ENCODE measurements around the gene SNX9. TPM values are rescaled to one million over a fixed set of nuclear protein-coding genes. Genes with fewer than 3 reads are reported as not detected.

Gene SNX9
- total and polyA plus RNA-seq, 2 of the 4 experiments (the other 2 are of a cell fraction): 35.3 to 41.2 TPM

DNA sequence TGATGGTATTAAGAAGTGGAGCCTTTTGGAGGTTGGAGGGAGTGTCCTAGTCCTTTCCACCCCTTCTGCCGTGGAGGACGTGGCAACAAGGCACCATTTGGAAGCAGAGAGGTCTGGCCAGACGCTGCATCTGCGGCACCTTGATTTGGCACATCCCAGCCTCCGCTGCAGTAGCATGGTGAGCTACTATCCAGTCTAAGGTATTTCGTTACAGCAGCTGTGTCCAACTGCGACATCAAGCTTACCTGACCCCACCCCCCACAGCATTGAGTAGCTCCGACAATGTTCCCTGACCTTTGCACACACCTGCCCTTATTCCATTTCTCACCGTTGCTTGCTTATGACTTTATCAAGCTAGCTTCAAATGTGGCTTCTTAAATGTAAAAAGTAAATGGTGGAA lies 128.8 kb downstream of the SNX9 start:
- intact Hi-C loops (cut with micrococcal nuclease) (no loop called here), in situ Hi-C loops (cut with MboI; ENCODE audit: low sequenced_read_pairs) (no loop called here), dilution Hi-C loops (cut with HindIII; ENCODE audit: low sequenced_read_pairs, unreplicated experiment) (no loop called here)
- H3K14ac ChIP-seq (replicated peaks; ENCODE audit: low read depth, low read length): no peak overlapping the region
- no peaks in the 10 kb centered on the region for H3K9me1 ChIP-seq (ENCODE audit: insufficient read depth, low read length)
- ATAC-seq (ENCODE audit: low read depth) (no peak), DNase-seq (no peak)
- H3K23ac ChIP-seq (ENCODE audit: low read depth, low read length): no peak overlapping the region
- H3K18ac ChIP-seq (ENCODE audit: low read depth, low read length): no peak overlapping the region
- H3K4ac ChIP-seq (ENCODE audit: low read depth, low read length): no peak overlapping the region
- H3K9me3 ChIP-seq (ENCODE audit: control insufficient read depth, insufficient read depth, low read length): no peaks in the 10 kb centered on the region; the same call in 1 of the 2 replicates
- no peak overlapping the region for H3K27ac ChIP-seq (ENCODE audit: insufficient read depth, low read length)
- H2BK20ac ChIP-seq (ENCODE audit: low read depth, low read length): no peak overlapping the region
- H3K9ac ChIP-seq (ENCODE audit: low read depth, low read length): no peak overlapping the region
- no peak overlapping the region for H4K8ac ChIP-seq (ENCODE audit: low read depth in 2 of 2, low read length in 2 of 2)
- H4K91ac ChIP-seq (ENCODE audit: insufficient read depth, low read depth, low read length): no peak overlapping the region
- BruUV-seq (replicated peaks): no TSS peak
- no peak overlapping the region for H2AK5ac ChIP-seq (ENCODE audit: low read depth, low read length)
- 0 out of 2 replicates have a peak, but pooled peaks cover 2% of the 10 kb centered on the region for H3K36me3 ChIP-seq (ENCODE audit: control insufficient read depth, insufficient read depth, low read length)
- no peak for TF ChIP-seq CEBPB (IDR thresholded peaks at IDR 0.05; ENCODE audit: low read depth, low read length)
- no peak for TF ChIP-seq CTCF (conservative IDR thresholded peaks at IDR 0.05; ENCODE audit: low read depth, low read length)
- TF ChIP-seq, protein P1, sequence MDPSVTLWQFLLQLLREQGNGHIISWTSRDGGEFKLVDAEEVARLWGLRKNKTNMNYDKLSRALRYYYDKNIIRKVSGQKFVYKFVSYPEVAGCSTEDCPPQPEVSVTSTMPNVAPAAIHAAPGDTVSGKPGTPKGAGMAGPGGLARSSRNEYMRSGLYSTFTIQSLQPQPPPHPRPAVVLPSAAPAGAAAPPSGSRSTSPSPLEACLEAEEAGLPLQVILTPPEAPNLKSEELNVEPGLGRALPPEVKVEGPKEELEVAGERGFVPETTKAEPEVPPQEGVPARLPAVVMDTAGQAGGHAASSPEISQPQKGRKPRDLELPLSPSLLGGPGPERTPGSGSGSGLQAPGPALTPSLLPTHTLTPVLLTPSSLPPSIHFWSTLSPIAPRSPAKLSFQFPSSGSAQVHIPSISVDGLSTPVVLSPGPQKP (IDR thresholded peaks at IDR 0.05; ENCODE audit: borderline replicate concordance, low read depth, low read length): no peak
- no peak for TF ChIP-seq SMC3 (IDR thresholded peaks at IDR 0.05; ENCODE audit: low read depth, low read length)
- TF ChIP-seq RAD21 (IDR thresholded peaks at IDR 0.05; ENCODE audit: low read length): no peak
- no peak for TF ChIP-seq FOS (IDR thresholded peaks at IDR 0.05; ENCODE audit: low read depth, low read length)
- TF ChIP-seq BHLHE40 (IDR thresholded peaks at IDR 0.05; ENCODE audit: low read depth, low read length): no peak
- TF ChIP-seq, protein P2, sequence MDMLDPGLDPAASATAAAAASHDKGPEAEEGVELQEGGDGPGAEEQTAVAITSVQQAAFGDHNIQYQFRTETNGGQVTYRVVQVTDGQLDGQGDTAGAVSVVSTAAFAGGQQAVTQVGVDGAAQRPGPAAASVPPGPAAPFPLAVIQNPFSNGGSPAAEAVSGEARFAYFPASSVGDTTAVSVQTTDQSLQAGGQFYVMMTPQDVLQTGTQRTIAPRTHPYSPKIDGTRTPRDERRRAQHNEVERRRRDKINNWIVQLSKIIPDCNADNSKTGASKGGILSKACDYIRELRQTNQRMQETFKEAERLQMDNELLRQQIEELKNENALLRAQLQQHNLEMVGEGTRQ (IDR thresholded peaks at IDR 0.05; ENCODE audit: low read depth, low read length): no peak
- no peak for TF ChIP-seq RFX5 (IDR thresholded peaks at IDR 0.05; ENCODE audit: low read depth, low read length)
- no peak for TF ChIP-seq MAFK (IDR thresholded peaks at IDR 0.05; ENCODE audit: low read depth, low read length)
- CTCF ChIA-PET: interaction anchor here (1.1 kb wide), 1 partner anchor 120 kb away, joined by 3 read pairs; no protein-coding TSS in a partner anchor
- POLR2A ChIA-PET (ENCODE audit: unreplicated experiment): no interaction called here
- no peak overlapping the region for H2BK120ac ChIP-seq (ENCODE audit: low read depth, low read length)
- 84% methylated on average over 3 of the region's 9 CpGs; no CpG with 5 or more reads in 1 of the 2 experiments for WGBS, 2 experiments (ENCODE audit: extremely low coverage in 2 of 2, insufficient read length in 1 of 2)
- no peak overlapping the region for H3K56ac ChIP-seq (ENCODE audit: extremely low read depth, insufficient read depth, low read length)
- H3K4me2 ChIP-seq (ENCODE audit: low read depth, low read length): no peak overlapping the region
- no peak overlapping the region for H2AK9ac ChIP-seq (replicated peaks; ENCODE audit: low read depth, low read length, poor library complexity)
- H2BK15ac ChIP-seq (ENCODE audit: low read depth, low read length): no peak overlapping the region
- H3K4me1 ChIP-seq (ENCODE audit: control insufficient read depth, insufficient read depth, low read length): no peaks in the 10 kb centered on the region
- H3K4me3 ChIP-seq (ENCODE audit: insufficient read depth, low read depth, low read length): no peak overlapping the region
- H2AFZ ChIP-seq (replicated peaks; ENCODE audit: low read length, poor library complexity): no peak overlapping the region
- no peak overlapping the region for H2BK5ac ChIP-seq (ENCODE audit: low read depth, low read length, poor library complexity, severe bottlenecking)
- no peaks in the 10 kb centered on the region for H3K79me1 ChIP-seq (ENCODE audit: low read depth in 1 of 2, low read length in 2 of 2)
- no peaks in the 10 kb centered on the region for H3K27me3 ChIP-seq (ENCODE audit: control insufficient read depth, insufficient read depth, low read length)
- H4K5ac ChIP-seq (ENCODE audit: low read depth, low read length): no peak overlapping the region
- H4K20me1 ChIP-seq (ENCODE audit: insufficient read depth, low read length): no peaks in the 10 kb centered on the region

Data from IMR-90 (cell line).